Posterior cingulate gyrus (tissue), 11 donors: ENCODE measurements around the gene MYO1D.

Source experiments
- DNase-seq, 10 donors: peaks; one replicate each; pipeline versions ENCODE4 v3.0.0 to v3.0.0-alpha.2; 2020 to 2021; ENCODE audit warnings: mixed read lengths in 3 of 10
- intact Hi-C: fragments of 100-400 bp; cut with DNase I; formaldehyde crosslinking; loops from one replicate; pipeline ENCODE4 v1.15.1; 2023

MYO1D gene

GRCh38 chr17:32701871-32702270, 175.1 kb downstream of the MYO1D start:
- intact Hi-C loops = no loop called here
- no peak for DNase-seq

- DNase-seq = no peak
- intact Hi-C loops = no loop called here
Observed at GRCh38 chr17:32699247-32699646, 177.7 kb downstream of the MYO1D start.

GRCh38 chr17:32697728-32698625, 178.9 kb downstream of the MYO1D start:
- no peak for DNase-seq
- intact Hi-C loops = no loop called here

GRCh38 chr17:32696426-32696825, 180.5 kb downstream of the MYO1D start:
- intact Hi-C loops = no loop called here
- no peak for DNase-seq

GRCh38 chr17:32695864-32696263, 181.1 kb downstream of the MYO1D start:
- intact Hi-C loops = no loop called here
- DNase-seq = no peak

- DNase-seq = peak in 2 of 10 donors; percentile 14 to 75
- intact Hi-C loops = no loop called here
Observed at GRCh38 chr17:32693194-32693897, 183.6 kb downstream of the MYO1D start.

- intact Hi-C loops = no loop called here
- no peak for DNase-seq
Observed at GRCh38 chr17:32692179-32692578, 184.7 kb downstream of the MYO1D start.

GRCh38 chr17:32689348-32689747, 187.6 kb downstream of the MYO1D start:
- DNase-seq = no peak

GRCh38 chr17:32688221-32688620, 188.7 kb downstream of the MYO1D start:
- no peak for DNase-seq
- intact Hi-C loops = no loop called here

More at GRCh38 chr17:32689348-32689747, 187.6 kb downstream of the MYO1D start:
- intact Hi-C loops = no loop called here

- DNase-seq = no peak
- intact Hi-C loops = no loop called here
Observed at GRCh38 chr17:32684087-32684958, 192.6 kb downstream of the MYO1D start.

- no peak for DNase-seq
- intact Hi-C loops = loop anchor here (10.0 kb wide), 1 partner anchor 59 kb away; no protein-coding TSS in a partner anchor
Observed at GRCh38 chr17:32673964-32674363, 203.0 kb downstream of the MYO1D start.

- no peak for DNase-seq
- intact Hi-C loops = loop anchor here (10.0 kb wide), 1 partner anchor 58 kb away; no protein-coding TSS in a partner anchor
Observed at GRCh38 chr17:32672711-32673110, 204.2 kb downstream of the MYO1D start.

- no peak for DNase-seq
- intact Hi-C loops = loop anchor here (10.0 kb wide), 1 partner anchor 57 kb away; no protein-coding TSS in a partner anchor
Observed at GRCh38 chr17:32671896-32672295, 205.0 kb downstream of the MYO1D start.

GRCh38 chr17:32664936-32665583, 211.9 kb downstream of the MYO1D start:
- no peak for DNase-seq
- intact Hi-C loops = no loop called here

- intact Hi-C loops = no loop called here
Observed at GRCh38 chr17:32660496-32660985, 216.4 kb downstream of the MYO1D start.

GRCh38 chr17:32659419-32659842, 217.5 kb downstream of the MYO1D start:
- peak; percentile 70 to 97 (median 85) for DNase-seq
- intact Hi-C loops = loop anchor here (1.0 kb wide), 2 partner anchors 96 to 176 kb away; no protein-coding TSS in a partner anchor

More at GRCh38 chr17:32660496-32660985, 216.4 kb downstream of the MYO1D start:
- no peak for DNase-seq

- intact Hi-C loops = loop anchor here (1.0 kb wide), 2 partner anchors 97 to 175 kb away; no protein-coding TSS in a partner anchor
Observed at GRCh38 chr17:32658470-32659418, 218.2 kb downstream of the MYO1D start.

GRCh38 chr17:32656886-32657285, 220.0 kb downstream of the MYO1D start:
- intact Hi-C loops = no loop called here
- no peak for DNase-seq

More at GRCh38 chr17:32658470-32659418, 218.2 kb downstream of the MYO1D start:
- peak in 1 of 10 donors; percentile 82 for DNase-seq
